HepG2 (cell line): ENCODE measurements around the gene TOGARAM1. TPM values are rescaled to one million over a fixed set of nuclear protein-coding genes. Genes with fewer than 3 reads are reported as not detected.

ENCODE experiments used
- JUND ChIP-seq: sonication (generic); formaldehyde crosslinking; IDR thresholded peaks from 2 replicates; pipeline ENCODE4 v1.8.0; 2022; ENCODE audit warnings: mild to moderate bottlenecking, missing genetic modification reagents
- MBD4 ChIP-seq: IDR thresholded peaks from 2 replicates; pipeline ENCODE4 v1.6.1; 2012; ENCODE audit warnings: low read length, inconsistent platforms, borderline replicate concordance
- MXI1 ChIP-seq: IDR thresholded peaks from 3 replicates; pipeline ENCODE4 v1.6.1; 2012; ENCODE audit warnings: low read depth, low read length, inconsistent platforms, borderline replicate concordance
- NFE2L2 ChIP-seq: fragments of 150-350 bp; IDR thresholded peaks from 2 replicates; pipeline ENCODE4 v1.6.1; 2014; ENCODE audit warnings: low read length
- NR2C2 ChIP-seq: sonication (generic); formaldehyde crosslinking; IDR thresholded peaks from 2 replicates; pipeline ENCODE4 v1.4.0; 2020; ENCODE audit warnings: missing genetic modification reagents, mild to moderate bottlenecking, moderate library complexity, borderline replicate concordance
- REPIN1 ChIP-seq: sonication (generic); formaldehyde crosslinking; IDR thresholded peaks from 2 replicates; pipeline ENCODE4 v1.8.0; 2022; ENCODE audit warnings: missing genetic modification reagents, low read depth, mild to moderate bottlenecking, borderline replicate concordance
- SMARCE1 ChIP-seq: fragments of 450-650 bp; IDR thresholded peaks from 2 replicates; pipeline ENCODE4 v1.6.1; 2017; ENCODE audit warnings: borderline replicate concordance
- SNAPC2 ChIP-seq: sonication (generic); formaldehyde crosslinking; IDR thresholded peaks from 2 replicates; pipeline ENCODE4 v1.8.1; 2022; ENCODE audit warnings: mild to moderate bottlenecking, missing genetic modification reagents
- ZNF138 ChIP-seq: sonication (generic); formaldehyde crosslinking; IDR thresholded peaks from 2 replicates; pipeline ENCODE4 v1.5.0; 2020; ENCODE audit warnings: mild to moderate bottlenecking, low read depth, missing genetic modification reagents
- ZNF230 ChIP-seq: sonication (generic); formaldehyde crosslinking; IDR thresholded peaks from 2 replicates; pipeline ENCODE4 v1.4.0; 2020; ENCODE audit warnings: mild to moderate bottlenecking, missing genetic modification reagents
- polyA plus RNA-seq, 8 experiments: library from polyadenylated mRNA; depleted of rRNA in 3 of 8; stranded (reverse) in 7 of 8; unstranded in 1 of 8; fragments of >200 nt; fragmentation: Illumina TruSeq in 4 of 8; extraction: Trizol in 4 of 8; gene quantifications; 2 replicates each; pipeline versions ENCODE4 v1.2.1 to v1.2.3, GENCODE V29; 2011 to 2016; ENCODE audit warnings: low read depth in 4 of 8, missing spikeins in 1 of 8, mixed read lengths in 1 of 8; ENCODE audit not compliant: insufficient read depth in 1 of 8
- total RNA-seq, 5 experiments: library from RNA; depleted of rRNA; stranded (reverse); fragments of >200 nt; fragmentation: Illumina TruSeq; extraction: Trizol; gene quantifications; 2 replicates each; pipeline ENCODE4 v1.2.3, GENCODE V29; 2016; ENCODE audit warnings: low read depth in 1 of 5
- TF ChIP-seq, protein P1 (sequence below), 2 experiments: sonication (generic) in 1 of 2; formaldehyde crosslinking in 1 of 2; IDR thresholded peaks; 2 replicates each; pipeline versions ENCODE4 v1.4.0 to v1.6.1; 2018 to 2020; ENCODE audit warnings: missing genetic modification reagents in 2 of 2, borderline replicate concordance in 1 of 2, low read depth in 1 of 2, mild to moderate bottlenecking in 1 of 2, missing biosample characterization in 1 of 2
- TF ChIP-seq, protein P2 (sequence below): sonication (generic); formaldehyde crosslinking; IDR thresholded peaks from 2 replicates; pipeline ENCODE4 v1.4.0; 2020; ENCODE audit warnings: missing genetic modification reagents
- TF ChIP-seq, protein P3 (sequence below): sonication (generic); formaldehyde crosslinking; IDR thresholded peaks from 2 replicates; pipeline ENCODE4 v1.4.0; 2020; ENCODE audit warnings: mild to moderate bottlenecking, missing genetic modification reagents

Gene TOGARAM1
- total and polyA plus RNA-seq, 2 of the 13 experiments (the other 11 are each of a cell fraction or from before 2014, with no cell fraction given), result 5.6 to 9.8 TPM

GRCh38 chr14:44962334-44963043 is 499 bp downstream of the TOGARAM1 start (continued):
- TF ChIP-seq, protein P1, sequence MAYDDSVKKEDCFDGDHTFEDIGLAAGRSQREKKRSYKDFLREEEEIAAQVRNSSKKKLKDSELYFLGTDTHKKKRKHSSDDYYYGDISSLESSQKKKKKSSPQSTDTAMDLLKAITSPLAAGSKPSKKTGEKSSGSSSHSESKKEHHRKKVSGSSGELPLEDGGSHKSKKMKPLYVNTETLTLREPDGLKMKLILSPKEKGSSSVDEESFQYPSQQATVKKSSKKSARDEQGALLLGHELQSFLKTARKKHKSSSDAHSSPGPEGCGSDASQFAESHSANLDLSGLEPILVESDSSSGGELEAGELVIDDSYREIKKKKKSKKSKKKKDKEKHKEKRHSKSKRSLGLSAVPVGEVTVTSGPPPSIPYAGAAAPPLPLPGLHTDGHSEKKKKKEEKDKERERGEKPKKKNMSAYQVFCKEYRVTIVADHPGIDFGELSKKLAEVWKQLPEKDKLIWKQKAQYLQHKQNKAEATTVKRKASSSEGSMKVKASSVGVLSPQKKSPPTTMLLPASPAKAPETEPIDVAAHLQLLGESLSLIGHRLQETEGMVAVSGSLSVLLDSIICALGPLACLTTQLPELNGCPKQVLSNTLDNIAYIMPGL (CRISPR knock-in tag; IDR thresholded peaks at IDR 0.05; ENCODE audit: borderline replicate concordance in 1 of 2, low read depth in 1 of 2), result peak in 1 of 2 experiments; percentile 9; a peak in 1 of 4 replicates
- TF ChIP-seq ZNF230 (CRISPR knock-in tag), result no peak
- no peak for TF ChIP-seq MBD4
- 0 out of 2 replicates have a peak, but pooled peaks have one; percentile 23 for TF ChIP-seq ZNF138 (CRISPR knock-in tag)
- TF ChIP-seq SMARCE1, result no peak
- 0 out of 2 replicates have a peak, but pooled peaks have one; percentile 4 for TF ChIP-seq REPIN1 (CRISPR knock-in tag)
- TF ChIP-seq MXI1, result no peak
- TF ChIP-seq NR2C2 (CRISPR knock-in tag), result peak; percentile 95; the same call in 1 of the 2 replicates
- TF ChIP-seq, protein P2, sequence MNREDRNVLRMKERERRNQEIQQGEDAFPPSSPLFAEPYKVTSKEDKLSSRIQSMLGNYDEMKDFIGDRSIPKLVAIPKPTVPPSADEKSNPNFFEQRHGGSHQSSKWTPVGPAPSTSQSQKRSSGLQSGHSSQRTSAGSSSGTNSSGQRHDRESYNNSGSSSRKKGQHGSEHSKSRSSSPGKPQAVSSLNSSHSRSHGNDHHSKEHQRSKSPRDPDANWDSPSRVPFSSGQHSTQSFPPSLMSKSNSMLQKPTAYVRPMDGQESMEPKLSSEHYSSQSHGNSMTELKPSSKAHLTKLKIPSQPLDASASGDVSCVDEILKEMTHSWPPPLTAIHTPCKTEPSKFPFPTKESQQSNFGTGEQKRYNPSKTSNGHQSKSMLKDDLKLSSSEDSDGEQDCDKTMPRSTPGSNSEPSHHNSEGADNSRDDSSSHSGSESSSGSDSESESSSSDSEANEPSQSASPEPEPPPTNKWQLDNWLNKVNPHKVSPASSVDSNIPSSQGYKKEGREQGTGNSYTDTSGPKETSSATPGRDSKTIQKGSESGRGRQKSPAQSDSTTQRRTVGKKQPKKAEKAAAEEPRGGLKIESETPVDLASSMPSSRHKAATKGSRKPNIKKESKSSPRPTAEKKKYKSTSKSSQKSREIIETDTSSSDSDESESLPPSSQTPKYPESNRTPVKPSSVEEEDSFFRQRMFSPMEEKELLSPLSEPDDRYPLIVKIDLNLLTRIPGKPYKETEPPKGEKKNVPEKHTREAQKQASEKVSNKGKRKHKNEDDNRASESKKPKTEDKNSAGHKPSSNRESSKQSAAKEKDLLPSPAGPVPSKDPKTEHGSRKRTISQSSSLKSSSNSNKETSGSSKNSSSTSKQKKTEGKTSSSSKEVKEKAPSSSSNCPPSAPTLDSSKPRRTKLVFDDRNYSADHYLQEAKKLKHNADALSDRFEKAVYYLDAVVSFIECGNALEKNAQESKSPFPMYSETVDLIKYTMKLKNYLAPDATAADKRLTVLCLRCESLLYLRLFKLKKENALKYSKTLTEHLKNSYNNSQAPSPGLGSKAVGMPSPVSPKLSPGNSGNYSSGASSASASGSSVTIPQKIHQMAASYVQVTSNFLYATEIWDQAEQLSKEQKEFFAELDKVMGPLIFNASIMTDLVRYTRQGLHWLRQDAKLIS (CRISPR knock-in tag), result no peak
- no peak for TF ChIP-seq JUND (CRISPR knock-in tag)
- TF ChIP-seq, protein P3, sequence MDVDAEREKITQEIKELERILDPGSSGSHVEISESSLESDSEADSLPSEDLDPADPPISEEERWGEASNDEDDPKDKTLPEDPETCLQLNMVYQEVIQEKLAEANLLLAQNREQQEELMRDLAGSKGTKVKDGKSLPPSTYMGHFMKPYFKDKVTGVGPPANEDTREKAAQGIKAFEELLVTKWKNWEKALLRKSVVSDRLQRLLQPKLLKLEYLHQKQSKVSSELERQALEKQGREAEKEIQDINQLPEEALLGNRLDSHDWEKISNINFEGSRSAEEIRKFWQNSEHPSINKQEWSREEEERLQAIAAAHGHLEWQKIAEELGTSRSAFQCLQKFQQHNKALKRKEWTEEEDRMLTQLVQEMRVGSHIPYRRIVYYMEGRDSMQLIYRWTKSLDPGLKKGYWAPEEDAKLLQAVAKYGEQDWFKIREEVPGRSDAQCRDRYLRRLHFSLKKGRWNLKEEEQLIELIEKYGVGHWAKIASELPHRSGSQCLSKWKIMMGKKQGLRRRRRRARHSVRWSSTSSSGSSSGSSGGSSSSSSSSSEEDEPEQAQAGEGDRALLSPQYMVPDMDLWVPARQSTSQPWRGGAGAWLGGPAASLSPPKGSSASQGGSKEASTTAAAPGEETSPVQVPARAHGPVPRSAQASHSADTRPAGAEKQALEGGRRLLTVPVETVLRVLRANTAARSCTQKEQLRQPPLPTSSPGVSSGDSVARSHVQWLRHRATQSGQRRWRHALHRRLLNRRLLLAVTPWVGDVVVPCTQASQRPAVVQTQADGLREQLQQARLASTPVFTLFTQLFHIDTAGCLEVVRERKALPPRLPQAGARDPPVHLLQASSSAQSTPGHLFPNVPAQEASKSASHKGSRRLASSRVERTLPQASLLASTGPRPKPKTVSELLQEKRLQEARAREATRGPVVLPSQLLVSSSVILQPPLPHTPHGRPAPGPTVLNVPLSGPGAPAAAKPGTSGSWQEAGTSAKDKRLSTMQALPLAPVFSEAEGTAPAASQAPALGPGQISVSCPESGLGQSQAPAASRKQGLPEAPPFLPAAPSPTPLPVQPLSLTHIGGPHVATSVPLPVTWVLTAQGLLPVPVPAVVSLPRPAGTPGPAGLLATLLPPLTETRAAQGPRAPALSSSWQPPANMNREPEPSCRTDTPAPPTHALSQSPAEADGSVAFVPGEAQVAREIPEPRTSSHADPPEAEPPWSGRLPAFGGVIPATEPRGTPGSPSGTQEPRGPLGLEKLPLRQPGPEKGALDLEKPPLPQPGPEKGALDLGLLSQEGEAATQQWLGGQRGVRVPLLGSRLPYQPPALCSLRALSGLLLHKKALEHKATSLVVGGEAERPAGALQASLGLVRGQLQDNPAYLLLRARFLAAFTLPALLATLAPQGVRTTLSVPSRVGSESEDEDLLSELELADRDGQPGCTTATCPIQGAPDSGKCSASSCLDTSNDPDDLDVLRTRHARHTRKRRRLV (CRISPR knock-in tag), result 0 out of 2 replicates have a peak, but pooled peaks have one; percentile 3
- TF ChIP-seq SNAPC2 (CRISPR knock-in tag), result 0 out of 2 replicates have a peak, but pooled peaks have one; percentile 30
- TF ChIP-seq NFE2L2, result no peak
